Measurements from ENCODE around the gene CES5A.
"Not testable (repeated sequence)": the region's sequence is repeated elsewhere in the genome, so short reads cannot be mapped to it uniquely, and the experiment has no call there.

The CES5A gene, protein sequence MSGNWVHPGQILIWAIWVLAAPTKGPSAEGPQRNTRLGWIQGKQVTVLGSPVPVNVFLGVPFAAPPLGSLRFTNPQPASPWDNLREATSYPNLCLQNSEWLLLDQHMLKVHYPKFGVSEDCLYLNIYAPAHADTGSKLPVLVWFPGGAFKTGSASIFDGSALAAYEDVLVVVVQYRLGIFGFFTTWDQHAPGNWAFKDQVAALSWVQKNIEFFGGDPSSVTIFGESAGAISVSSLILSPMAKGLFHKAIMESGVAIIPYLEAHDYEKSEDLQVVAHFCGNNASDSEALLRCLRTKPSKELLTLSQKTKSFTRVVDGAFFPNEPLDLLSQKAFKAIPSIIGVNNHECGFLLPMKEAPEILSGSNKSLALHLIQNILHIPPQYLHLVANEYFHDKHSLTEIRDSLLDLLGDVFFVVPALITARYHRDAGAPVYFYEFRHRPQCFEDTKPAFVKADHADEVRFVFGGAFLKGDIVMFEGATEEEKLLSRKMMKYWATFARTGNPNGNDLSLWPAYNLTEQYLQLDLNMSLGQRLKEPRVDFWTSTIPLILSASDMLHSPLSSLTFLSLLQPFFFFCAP

DNA sequence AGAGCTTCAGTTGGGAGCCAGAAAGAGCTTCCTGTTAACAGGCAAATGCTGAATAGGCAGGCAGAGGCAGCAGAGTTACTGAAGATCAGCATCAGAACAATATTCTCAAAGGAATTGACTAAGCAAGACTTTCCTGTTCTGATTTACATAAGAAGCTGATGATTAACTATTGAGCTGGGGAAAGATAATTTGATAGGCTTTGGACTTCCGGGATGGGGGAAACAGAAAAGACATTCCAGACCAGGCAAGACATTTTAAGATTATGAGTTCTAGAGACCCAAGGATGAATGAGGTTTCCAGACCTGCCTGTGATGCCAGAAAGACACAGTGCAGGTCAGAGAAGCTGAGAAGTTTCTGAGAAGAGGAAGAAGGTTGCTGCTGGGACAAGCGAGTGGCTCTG lies at the start of gene CES5A:
Gene CES5A, minus strand, starts transcription at position 101 of the 400 bp plus-strand sequence. CDS start 152 bp downstream, outside the sequence.
- no peak for DNase-seq (ENCODE audit: low read depth in 2 of 2)

DNA sequence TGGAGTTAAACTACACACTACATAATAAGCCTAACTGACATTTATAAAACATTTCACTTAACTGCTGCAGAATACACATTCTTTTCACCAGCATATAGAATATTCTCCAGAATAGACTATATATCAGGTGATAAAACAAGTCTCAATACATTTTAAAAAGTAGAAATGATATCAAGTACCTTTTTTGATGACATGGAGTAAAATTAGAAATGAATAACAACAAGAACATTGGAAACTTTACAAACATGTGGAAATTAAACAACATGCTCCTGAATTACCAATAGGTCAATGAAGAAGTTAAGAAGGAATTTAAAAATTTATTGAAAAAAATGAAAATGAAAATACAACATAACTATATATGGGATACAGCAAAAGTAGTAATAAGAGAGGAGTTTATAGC lies 47.5 kb upstream of the CES5A start:
- DNase-seq (ENCODE audit: low read depth in 2 of 2) = no peak

DNA sequence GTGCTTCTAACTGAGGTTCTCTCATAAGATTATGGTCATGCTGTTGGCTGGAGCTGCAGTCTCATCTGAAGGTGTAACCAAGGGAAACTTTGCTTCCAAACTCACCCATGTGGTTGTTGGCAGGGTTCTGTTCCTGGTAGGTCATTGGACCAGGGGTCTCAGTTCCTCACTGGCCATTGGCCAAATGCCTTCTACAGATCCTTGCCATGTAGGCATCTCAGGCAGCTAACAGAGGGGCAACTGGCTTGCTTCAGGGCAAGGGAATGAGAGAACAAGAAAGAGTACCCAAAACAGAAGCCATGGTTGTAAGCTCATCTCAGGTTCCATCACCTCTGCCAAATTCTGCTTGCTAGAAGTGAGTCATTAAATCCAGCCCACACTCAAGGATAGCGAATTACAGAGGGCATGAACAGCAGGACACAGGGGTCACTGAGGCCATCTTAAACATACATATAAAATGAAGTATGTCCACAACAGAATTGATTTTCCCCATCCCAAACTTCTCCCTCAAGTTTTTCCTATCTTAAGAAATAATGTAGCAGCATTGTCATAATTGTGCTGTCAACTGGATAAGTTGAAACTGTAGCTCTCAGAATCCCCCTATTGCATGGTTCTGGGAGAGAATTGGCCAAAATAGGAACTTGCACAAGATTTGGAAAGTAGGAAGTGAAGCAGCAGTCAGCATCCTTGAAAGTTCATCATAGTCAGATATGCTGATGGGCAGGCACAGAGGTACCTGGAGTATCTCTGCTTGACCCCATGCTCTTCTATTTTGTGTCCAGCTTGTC lies 42.4 kb upstream of the CES5A start:
- no peak for DNase-seq (ENCODE audit: low read depth in 2 of 2)

DNA sequence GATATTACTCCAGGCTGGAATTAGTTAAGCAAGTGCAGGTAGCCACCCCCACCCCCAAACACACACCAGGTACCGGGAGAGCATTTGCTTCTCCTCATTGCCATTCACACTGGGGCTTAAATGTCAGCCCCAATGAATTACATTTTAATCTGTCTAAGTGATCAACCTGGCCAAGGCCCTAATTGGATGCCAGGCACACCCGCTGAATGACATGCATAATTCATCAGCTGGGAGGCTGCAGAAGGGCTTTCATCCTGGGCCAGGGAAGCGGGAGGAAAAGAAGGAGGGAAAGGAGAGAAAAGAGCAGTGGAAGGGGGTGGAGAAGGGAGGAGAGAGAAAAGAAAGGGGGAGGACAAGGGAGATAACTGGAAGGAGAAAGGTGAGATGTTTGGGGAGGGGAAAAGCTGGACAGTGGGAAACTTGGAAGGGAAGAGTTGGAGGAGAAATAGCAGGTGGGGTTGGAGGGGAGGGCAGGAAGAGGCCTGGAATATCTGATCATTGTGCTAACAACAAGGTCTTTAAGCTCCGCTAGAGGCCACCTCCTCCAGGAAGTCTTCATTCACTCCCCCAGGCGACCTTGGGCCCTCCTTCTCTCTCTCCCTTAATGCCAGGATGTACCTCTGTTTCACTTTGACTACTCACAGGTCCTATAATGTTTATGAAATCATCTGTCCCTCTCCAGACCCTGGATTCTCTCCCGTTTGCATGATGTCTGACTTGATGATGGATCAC lies 40.1 kb upstream of the CES5A start:
- no peak for DNase-seq (ENCODE audit: low read depth in 2 of 2)

DNA sequence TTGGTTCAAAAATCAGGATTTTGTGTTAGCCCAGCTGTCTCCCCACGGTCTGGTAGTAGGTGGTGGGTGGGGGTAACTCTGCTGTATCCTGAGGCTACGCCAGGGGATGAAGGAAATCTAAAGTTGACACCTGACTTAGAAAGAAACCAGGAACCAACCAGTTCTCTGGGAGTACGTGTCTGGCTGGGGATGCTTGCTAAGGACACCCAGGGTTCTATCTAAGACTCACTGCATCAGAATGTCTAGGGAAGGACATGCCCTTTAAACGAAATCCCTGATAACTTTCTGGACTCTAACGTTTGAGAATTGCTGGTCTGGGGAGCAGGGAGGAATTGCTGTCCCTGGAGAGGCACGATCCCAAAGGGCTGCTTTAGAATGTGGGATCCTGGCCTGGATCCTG lies 39.2 kb upstream of the CES5A start:
- DNase-seq (ENCODE audit: low read depth in 2 of 2) = no peak

DNA sequence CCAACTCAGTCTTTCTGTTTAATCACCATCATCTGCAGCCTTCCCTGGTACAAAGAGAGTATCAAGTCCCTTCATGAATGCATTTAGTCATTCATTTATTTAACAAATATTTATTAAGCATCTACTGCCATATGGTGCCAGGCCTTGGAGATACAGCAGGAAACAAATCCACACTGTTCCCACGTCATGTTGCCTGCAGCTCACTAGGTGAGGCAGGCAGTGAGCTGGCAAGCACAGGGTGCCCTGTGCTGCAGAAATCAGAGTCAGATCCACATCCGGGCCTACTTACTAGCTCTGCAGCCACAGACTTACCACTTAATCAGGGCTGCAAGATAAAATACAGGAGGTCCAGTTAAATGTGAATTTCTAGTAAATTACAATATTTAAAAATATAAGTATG lies 38.5 kb upstream of the CES5A start:
- DNase-seq (ENCODE audit: low read depth in 2 of 2) = no peak

DNA sequence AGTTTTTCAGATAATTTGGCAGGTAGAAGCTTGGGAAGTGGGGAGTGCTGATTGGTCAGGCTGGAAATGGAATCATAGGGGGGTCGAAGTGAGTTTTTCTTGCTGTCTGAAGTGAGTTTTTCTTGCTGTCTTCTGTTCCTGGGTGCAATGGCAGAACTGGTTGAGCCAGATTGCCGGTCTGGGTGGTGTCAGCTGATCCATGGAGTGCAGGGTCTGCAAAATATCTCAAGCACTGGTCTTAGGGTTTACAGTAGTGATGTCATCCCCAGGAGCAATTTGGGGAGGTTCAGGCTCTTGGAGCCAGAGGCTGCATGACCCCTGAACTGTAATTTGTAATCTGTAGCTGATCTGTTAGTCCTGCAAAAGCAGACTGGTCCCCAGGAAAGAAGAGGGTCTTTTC lies 37.9 kb upstream of the CES5A start:
- not testable (repeated sequence) for DNase-seq (ENCODE audit: low read depth in 2 of 2)

DNA sequence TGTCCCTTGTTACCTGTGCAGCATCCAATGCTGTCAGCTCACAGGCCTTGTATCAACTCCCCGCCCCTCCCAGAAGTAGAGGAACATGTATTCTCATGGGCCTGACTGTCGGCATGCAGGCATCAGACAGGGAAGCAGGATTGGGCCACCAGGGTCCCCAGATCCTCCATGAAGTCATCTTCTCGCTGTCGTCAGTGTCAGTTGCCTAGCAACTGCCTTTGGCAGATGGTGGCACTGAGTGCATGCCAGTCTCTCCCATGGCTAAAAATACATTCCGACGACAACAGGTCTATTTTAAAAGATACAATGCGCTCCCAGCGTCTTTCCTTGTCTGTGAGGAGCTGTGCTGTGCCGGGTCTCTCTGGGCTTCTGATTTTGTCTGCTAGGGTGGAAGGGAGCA lies 36.8 kb upstream of the CES5A start:
- no peak for DNase-seq (ENCODE audit: low read depth in 2 of 2)

DNA sequence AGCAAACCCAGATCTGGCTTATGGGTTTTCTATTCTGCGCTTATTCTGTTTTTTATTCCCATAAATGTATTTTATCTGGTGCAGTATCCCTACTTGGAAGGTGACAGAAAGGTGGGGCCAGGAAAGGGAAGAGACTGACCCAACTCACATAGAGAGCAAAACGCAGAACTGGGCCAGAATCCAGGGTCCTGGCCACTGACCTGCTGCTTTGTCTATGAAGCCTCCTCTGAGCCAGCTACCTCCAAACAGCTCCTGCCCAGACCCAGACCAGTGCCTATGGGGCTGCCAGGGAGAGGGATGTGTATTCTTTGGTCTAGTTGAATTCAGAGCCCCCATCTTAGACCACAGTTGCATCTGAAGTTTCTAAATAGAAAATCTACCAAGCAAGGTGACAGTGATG lies 36.4 kb upstream of the CES5A start:
- no peak for DNase-seq (ENCODE audit: low read depth in 2 of 2)

DNA sequence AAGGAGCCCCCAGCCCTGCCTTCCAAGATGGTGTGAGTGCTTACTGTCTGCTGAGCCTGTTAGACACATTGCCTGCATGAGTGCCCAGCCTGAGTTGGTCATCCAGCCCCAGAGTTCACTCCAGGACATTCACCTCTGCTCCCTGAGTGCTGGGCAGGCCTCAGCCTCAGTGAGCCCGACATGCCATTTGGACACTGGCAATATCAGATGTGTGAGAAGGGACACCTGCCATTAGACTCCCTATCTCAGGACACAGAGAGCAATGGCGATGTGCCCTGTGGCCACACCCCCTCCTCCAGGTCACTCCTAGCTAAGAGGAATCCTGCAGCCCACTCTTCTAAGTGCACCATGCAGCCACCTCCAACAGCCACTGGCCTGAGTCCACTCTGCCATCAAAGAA lies 34.7 kb upstream of the CES5A start:
- DNase-seq (ENCODE audit: low read depth in 2 of 2) = no peak

DNA sequence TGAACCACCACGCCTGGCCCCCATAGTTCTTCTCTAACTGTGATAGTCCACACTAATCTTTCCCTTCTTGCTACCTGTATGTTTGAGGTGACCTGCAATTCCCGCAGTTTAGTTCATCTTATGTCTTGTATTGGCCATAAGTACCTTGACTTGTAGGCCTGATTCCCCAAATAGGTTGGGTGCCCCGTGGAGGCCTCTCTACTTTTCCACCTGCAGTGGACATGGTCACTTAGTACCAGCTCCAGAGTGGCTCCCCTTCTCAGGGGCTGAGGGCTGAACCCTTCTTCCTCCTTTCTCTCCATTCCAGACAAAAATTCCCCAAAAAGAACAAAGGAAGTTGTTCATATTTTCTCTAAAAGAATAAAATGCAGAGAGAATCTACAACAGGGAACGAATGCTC lies 33.5 kb upstream of the CES5A start:
- no peak for DNase-seq (ENCODE audit: low read depth in 2 of 2)

DNA sequence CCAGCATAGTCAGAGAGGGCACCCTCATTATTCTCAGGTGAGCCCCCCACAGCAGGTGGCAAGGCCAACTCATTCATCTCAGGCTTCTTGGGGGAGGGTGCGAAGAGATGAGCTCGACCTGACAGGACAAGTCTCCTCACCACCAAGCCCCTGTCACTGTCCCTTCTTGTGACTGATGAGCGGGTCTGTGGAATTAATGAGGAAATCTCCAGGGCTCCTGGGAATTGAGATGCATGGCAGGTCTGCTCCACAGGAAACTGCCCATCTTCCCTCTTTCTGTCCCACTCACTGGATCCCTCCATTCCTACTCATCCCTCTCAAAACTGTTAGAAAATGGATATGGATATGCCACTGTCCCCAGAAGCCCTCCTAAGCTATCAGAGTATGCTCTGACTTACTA lies 32.5 kb upstream of the CES5A start:
- no peak for DNase-seq (ENCODE audit: low read depth in 2 of 2)

DNA sequence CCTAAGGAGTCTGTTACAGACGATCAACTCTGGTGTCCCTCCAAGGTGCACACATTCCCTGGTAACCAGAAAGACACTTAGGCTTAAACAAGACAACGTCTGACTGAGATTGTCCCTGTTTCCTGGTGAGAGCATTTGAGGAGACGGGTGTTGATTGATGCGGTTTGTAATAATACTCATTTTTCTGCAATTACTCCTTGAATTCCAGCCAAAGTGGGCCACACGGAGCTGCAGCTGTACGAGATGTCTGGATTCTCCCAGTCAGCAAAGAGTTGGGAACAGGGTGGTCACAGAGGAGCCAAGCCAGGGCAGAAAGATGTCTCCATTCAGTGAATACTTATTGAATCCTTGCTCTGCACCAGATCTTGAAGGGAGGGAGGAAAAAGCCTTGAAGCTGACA lies 30.9 kb upstream of the CES5A start:
- no peak for DNase-seq (ENCODE audit: low read depth in 2 of 2)

DNA sequence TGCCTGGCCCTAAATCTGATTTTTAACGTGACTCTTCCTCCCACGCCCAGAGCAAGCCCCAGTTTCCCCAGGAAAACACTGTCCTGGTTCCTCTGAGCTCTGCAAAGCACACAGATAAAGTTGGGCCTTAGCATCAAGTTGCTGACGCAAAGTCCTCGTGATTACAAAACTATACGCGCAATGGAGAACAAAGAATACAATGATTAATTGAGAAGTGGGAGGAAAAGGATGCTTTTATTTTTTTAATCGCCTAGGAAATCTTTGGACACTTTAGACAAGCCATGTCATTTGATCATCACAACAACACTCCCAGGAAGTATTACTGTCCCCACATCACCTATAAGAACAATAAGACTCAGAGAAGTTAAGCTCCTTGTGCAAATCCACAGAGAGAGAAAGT lies 30.5 kb upstream of the CES5A start:
- no peak for DNase-seq (ENCODE audit: low read depth in 2 of 2)

DNA sequence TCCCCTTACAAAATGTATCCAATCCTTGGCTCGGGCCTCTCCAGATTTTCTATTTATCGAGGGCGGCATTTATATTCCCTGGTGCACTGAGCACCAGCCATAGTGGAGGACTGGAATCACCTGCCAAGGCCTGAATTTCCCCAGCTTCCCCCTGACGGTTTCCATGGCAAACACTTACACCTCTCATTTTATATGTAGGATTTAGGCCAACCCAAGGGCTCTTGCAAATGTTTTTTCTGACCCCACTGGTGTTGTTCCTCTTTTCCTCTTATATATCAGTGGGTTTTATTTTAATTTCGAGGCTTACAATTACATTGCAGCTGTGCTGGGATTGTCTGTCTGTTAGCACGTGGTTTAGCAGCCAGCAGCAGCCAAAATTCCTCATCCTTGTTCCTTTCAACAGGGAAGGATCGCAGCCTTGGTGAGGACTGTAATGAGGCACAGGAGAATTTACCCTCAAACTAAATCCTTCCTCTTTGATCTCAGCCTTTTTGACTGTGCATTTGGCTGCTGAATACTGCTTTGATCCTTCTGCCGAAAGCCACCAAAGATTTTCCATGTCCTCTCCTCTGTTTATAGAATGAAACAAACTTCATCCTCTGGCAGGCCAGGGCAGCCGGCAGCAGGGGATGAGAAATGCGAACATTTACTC lies 26.5 kb upstream of the CES5A start:
- no peak for DNase-seq (ENCODE audit: low read depth in 2 of 2)

DNA sequence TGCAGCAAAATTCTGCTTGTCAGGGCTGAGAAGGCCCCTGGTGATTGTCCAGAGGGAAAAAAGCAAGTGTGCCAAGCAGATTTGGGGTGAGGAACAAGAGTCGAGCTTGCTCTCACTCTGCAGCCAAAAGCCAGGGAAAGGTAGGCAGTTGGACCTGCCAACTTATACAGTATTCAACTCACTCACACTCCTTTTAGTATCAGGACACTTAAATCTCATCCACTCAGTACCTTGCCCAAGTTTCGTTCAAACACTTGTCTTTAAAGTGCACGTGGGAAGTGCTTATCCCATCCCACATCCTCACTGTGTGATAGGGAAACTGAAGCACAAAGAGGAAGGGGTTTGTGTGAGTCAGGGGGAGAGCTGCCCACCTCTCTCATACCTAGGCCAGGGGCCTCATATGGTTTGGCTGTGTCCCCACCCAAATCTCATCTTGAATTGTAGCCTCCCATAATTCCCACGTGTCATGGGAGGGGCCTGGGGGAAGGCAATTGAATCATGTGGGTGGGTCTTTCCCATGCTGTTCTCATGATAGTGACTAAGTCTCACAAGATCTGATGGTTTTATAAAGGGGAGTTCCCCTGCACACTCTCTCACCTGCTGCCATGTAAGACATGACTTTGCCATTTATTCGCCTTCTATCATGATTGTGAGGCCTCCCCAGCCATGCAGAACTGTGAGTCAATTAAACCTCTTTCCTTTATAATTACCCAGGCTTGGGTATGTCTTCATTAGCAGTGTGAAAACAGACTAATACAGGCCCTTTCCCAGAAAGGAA lies 25.6 kb upstream of the CES5A start:
- no peak for DNase-seq (ENCODE audit: low read depth in 2 of 2)

DNA sequence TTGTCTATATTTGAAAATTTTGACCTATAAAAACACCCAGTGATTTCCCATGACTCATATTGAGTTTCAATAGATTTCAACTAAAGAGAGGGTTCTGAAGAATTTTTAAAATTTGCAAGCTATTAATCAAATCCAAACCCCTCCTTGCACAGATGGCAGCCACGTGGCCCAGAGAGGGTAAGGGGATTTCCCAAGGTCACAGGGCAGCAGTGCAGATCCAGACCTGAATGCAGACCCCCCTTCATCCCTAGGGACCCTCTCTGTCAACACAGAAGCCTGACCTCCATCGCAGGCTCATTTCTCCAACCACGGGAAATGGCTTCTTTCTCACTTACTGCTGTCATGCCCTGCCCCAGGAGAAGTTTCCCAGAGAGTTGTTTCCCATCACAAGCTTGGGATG lies 24.7 kb upstream of the CES5A start:
- DNase-seq (ENCODE audit: low read depth in 2 of 2) = no peak

DNA sequence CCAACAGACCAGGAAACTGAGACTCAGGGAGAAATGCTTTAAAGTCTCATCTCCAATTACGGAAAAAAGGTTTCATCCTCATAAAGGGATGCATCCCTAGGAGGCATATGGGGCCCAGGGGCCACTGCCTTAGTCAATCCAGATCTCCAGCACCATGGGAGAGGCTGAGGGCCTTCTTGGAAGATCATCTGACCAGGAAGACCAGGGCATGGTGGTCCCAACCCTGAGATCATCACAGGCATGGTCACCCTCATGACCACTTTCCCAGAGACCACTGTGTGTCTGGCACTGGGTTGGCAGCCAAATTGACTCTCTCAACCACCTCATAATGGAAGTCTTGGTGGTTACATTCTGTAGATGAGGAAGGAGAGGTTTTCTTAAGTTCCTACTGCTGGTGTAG lies 23.4 kb upstream of the CES5A start:
- no peak for DNase-seq (ENCODE audit: low read depth in 2 of 2)

DNA sequence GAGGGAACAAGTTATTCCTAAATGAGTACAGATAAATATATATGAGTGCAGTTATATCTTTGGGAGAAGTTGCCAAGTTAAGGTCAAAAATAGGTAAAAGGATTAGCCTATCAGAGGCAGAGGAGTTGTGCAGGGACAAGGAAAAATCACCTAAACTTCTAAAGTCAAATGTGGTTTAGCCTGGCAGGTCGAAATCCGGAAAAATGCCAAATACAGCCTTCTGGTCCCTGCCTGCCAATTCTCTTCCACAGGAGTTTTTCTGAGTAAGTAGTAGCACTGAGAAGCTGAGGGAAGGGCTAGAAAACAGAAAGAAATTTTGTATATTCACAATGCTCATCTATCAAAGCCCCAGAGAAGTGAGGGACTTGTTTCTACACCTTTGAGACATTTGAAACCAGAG lies 17.6 kb upstream of the CES5A start:
- no peak for DNase-seq (ENCODE audit: low read depth in 2 of 2)

DNA sequence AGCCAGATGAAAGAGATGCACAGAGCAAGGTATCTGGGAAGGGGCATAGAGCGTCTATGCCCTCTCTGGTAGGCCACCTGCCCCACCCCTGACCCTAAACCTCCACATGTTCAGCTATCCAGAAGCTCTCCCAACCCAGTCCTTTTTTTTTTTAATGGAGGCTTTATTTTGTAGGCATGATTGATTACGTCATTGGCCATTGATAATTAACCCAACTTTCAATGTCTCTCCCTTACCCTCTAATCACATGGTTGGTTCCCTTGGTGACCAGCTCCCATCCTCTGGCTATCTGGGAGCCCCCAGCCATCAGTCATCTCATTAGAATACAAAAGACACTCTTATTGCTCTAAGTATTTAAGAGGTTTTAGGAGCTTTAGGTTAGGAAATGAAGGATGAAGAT lies 14.3 kb upstream of the CES5A start:
- DNase-seq (ENCODE audit: low read depth in 2 of 2) = no peak

DNA sequence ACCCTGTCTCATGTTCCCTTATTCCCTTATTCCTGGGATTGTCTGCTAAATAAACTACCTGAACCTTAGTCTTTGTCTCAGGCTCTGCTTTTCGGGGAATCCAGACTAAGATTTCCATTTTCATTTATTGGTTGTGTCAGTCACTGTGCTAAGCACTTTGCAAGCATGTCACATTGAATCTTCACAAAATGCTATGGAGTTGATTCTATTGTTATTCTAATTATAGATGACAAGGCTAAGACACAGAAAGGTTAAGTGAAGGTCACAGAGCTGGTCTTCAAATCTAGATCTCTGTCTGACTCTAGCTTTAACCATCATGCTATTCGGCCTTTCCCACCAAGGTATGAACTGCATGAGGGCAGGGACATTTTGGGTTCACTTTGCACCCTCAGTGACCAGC lies 13.4 kb upstream of the CES5A start:
- no peak for DNase-seq (ENCODE audit: low read depth in 2 of 2)
